Astrocyte (in vitro differentiated cells and primary cell): ENCODE results near the gene GLRX2.

Source experiments
- EZH2 ChIP-seq: IDR thresholded peaks from 2 replicates; pipeline ENCODE4 v1.6.1; 2012; ENCODE audit warnings: mild to moderate bottlenecking, low read length, inconsistent platforms; ENCODE audit not compliant: insufficient read depth
- TF ChIP-seq, protein P1 (sequence below): IDR thresholded peaks from 2 replicates; pipeline ENCODE4 v1.5.1; 2011; ENCODE audit warnings: low read depth, mild to moderate bottlenecking, inconsistent platforms, low read length, moderate library complexity; ENCODE audit not compliant: insufficient read depth

- TF ChIP-seq, protein P1, sequence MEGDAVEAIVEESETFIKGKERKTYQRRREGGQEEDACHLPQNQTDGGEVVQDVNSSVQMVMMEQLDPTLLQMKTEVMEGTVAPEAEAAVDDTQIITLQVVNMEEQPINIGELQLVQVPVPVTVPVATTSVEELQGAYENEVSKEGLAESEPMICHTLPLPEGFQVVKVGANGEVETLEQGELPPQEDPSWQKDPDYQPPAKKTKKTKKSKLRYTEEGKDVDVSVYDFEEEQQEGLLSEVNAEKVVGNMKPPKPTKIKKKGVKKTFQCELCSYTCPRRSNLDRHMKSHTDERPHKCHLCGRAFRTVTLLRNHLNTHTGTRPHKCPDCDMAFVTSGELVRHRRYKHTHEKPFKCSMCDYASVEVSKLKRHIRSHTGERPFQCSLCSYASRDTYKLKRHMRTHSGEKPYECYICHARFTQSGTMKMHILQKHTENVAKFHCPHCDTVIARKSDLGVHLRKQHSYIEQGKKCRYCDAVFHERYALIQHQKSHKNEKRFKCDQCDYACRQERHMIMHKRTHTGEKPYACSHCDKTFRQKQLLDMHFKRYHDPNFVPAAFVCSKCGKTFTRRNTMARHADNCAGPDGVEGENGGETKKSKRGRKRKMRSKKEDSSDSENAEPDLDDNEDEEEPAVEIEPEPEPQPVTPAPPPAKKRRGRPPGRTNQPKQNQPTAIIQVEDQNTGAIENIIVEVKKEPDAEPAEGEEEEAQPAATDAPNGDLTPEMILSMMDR, result no peak
- no peak for TF ChIP-seq EZH2
Measured at GRCh38 chr1:193142409-193142808, 37.2 kb upstream of the GLRX2 start.
